GM20000 (cell line): ENCODE results near the gene ABL2.

Source experiments
- DNase-seq: peaks from one replicate; pipeline ENCODE4 v3.0.0; 2012; ENCODE audit warnings: low spot score
- CTCF ChIP-seq: IDR thresholded peaks from 2 replicates; pipeline ENCODE4 v1.5.1; 2012; ENCODE audit warnings: mild to moderate bottlenecking, control low read depth; ENCODE audit errors: extremely low read depth, missing control alignments

ABL2 gene

GRCh38 chr1:179127163-179127895 lies 102.1 kb downstream of the ABL2 start:
- no peak for DNase-seq
- TF ChIP-seq CTCF: no peak

GRCh38 chr1:179126338-179127060 lies 103.0 kb downstream of the ABL2 start:
- no peak for DNase-seq
- TF ChIP-seq CTCF: no peak

GRCh38 chr1:179124873-179125272 lies 104.6 kb downstream of the ABL2 start:
- DNase-seq: no peak
- TF ChIP-seq CTCF: no peak

GRCh38 chr1:179121159-179121938 lies 108.1 kb downstream of the ABL2 start:
- TF ChIP-seq CTCF: no peak
- peak; percentile 37 for DNase-seq

- TF ChIP-seq CTCF: no peak
- no peak for DNase-seq
These were observed 108.7 kb downstream of the ABL2 start for GRCh38 chr1:179120736-179121135.

GRCh38 chr1:179119513-179119912 lies 110.0 kb downstream of the ABL2 start:
- TF ChIP-seq CTCF: no peak
- DNase-seq: no peak

GRCh38 chr1:179115181-179115580 lies 114.3 kb downstream of the ABL2 start:
- no peak for TF ChIP-seq CTCF

More at GRCh38 chr1:179115181-179115580, 114.3 kb downstream of the ABL2 start:
- no peak for DNase-seq
